HG03342 (cell line): ENCODE results near the gene BATF.

ENCODE experiments used
- ATAC-seq: cut with Tn5 transposase; IDR thresholded peaks from one replicate; pipeline ENCODE4 v1.9.1; 2021; ENCODE audit warnings: mild to moderate bottlenecking, moderate library complexity; ENCODE audit not compliant: unreplicated experiment

Gene BATF

DNA sequence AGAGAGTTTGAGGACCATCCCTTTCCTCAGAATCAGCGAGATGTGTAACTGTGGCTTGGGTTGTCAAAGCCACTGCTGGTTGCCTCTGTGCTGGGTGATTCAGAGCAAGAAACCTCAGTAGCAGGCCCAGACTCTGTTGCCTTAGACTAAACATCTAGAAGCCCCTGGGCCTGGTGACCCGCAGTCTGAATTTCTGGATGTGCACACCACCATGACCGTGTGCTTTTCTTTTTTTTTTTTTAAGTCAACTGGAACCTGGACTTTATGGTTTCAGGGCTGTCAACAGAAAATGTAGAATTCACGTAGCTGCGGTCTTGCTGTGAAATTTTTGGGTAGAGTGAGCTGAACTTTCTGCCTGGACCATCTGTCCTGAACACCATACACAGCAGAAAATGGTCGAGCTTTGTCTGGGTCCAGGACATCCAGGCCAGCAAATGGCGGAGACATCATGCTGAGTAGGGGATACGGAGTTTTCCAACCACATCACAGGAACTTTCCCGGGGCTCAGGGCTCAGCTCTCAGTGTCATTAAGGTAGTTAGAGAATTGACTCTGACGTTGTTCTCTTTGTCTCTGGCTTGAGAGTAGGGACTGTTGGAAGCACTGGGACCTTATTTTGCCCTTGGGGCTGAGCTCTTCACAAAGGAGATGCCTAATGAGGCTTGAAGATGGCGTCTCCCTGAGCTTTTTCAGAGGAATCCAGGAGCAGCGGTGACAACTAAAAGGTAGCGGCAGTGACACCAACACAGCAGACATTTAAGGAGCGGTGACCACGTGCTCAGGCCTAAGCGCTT, 23.0 kb upstream of the BATF start:
- ATAC-seq = peak; percentile 74

GRCh38 chr14:75501080-75501479, 21.2 kb upstream of the BATF start:
- ATAC-seq = no peak

GRCh38 chr14:75504411-75504810, 17.9 kb upstream of the BATF start:
- ATAC-seq = no peak

- no peak for ATAC-seq
Measured at GRCh38 chr14:75506930-75507329, 15.3 kb upstream of the BATF start.

GRCh38 chr14:75510547-75510946, 11.7 kb upstream of the BATF start:
- ATAC-seq = no peak

DNA sequence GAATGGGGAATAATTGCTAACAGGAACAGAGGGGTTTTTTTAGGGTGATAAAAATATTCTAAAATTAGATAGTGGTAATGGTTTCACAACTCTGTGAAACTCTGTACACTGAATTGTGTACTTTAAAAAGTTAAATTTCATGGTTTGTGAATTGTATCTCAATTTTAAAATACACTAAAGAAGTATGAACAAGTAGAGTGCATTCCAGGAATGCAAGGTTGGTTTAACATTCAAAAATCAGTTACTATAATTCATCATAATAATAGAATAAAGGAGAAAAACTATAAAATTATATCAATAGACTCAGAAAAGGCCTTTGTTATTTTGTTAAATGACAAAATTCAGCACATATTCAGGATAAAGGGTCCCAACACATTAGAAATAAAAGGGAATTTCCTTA, 11.1 kb upstream of the BATF start:
- no peak for ATAC-seq

DNA sequence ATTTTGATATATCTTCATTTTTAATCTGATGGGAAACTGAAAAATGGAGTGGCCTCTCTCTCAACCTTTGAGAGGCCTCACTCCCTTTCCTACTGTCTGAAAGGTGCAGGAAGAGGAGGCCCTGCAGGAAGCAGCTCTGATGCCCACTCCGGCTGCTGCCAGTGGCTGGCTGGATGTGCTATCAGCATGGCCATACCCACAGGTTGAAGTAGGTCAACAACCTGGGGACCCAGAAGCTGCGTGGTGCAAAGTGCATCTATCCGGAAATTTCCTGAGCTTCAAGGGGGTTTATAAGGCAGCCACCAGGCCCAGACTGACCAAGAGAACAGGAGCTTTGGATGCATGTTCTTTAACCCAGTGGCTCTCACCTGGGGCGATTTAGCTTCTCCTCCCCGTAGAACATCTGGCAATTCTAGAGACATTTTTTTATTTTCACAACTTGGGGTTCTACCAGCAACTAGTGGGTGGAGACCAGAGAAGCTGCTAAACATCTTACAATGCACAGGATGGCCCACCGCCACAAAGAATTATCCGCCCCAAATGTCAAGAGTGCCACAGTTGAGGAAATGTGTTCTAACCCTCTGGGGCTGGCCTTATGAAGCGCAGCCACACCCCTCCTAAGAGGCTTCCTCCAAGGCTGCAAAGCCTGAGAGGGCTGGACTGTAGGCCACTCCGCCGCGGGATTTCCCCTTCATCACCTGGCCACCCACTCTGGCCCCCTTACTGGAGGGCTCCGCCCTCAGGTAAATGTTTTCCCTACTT, 8.2 kb upstream of the BATF start:
- no peak for ATAC-seq

GRCh38 chr14:75514673-75515628, 7.3 kb upstream of the BATF start:
- no peak for ATAC-seq

DNA sequence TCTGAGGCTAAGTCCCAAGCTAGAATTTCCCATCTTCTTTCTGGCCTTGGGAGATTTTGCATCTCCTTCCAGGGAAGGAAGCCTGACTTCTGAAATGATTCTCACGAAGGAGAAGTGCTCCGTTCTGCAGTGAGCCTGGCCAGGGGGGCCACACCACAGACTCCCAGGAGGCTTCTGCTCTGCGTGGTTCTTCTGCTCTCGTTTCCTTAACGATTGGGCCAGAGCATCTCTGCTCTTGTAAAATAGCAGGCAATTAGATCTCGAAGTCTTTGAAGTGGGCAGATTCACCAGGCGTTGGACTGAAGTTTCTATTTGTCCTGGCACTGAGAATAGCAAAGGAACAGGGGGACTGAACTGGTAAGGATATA, 6.7 kb upstream of the BATF start:
- ATAC-seq = no peak

GRCh38 chr14:75518625-75519024, 3.6 kb upstream of the BATF start:
- ATAC-seq = no peak

DNA sequence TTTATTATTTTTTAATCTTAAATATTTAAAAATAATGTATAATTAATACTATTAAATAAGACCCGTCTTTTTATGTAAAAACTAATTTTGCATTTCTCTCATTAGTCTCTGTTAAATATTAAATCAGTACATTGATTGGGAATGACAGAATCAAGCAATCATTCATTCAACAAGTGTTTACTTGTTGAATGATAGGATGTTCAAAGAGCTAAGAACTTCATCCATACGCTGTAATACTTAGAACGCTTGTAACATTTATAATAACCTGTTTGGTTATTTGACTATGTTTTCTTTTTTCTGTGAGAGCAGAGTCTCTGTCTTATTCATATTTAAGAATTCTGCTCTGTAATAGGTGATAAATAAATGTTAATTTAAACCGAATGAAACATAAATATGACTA, 2.9 kb upstream of the BATF start:
- ATAC-seq = no peak

DNA sequence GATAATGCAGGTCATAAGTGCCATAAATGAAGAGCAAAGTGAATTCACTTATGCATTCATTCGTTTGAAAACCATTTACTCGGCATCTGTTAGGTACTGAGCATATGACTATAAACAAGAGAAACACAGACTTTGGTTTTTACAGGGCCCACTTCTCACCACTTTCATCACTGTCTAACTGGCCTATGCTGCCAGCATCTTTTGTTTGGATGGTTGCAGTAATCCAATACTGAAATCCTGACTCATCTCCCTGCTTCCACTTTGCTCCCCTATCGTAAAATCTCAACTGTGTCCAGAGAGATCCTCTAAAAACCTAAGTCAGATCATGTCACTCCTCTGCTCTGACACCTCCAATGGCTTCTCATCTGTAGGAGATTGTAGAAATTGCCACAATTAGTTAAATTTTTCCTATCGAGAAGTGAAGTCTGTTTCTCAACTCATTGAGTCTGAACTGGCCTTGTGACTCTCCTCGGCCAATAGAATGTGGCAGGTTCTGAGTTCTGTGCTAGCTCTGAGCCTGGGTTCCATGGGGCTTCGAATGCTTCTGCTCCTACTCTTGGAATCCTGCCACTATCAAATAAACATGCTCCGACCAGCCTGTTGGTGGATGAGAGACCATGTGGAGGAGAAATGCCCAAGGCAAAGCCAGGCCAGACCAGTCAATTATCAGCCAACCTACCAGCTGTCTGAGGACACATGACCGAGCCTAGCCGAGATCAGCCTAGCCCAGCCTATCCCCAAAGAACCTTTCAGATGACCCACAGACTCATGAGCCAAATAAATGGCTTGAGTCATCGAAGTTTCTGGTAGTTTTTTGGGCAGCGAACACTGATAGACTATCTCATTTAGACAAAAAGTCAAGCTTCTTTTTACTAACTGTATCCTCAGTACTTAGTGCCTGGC, 2.2 kb upstream of the BATF start:
- ATAC-seq = no peak

DNA sequence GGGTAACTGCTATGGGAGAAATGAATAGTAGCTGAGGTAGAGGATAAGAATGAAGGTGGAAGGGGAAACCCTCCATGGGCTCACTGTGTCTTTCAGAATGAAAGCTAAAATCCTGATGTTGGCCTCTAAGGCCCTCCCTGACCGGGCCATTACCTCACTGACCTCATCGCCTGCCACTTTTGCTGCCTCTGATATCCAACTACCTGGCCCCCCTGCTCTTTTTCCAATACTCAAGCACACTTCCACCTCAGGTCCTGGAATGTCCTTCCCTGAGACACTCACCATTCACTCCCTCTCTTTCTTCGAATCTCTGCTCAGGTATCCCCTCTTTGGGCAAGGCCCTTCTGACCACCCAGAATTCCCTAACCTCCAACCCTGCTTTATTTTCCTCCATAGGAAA, 1.4 kb upstream of the BATF start:
- no peak for ATAC-seq

DNA sequence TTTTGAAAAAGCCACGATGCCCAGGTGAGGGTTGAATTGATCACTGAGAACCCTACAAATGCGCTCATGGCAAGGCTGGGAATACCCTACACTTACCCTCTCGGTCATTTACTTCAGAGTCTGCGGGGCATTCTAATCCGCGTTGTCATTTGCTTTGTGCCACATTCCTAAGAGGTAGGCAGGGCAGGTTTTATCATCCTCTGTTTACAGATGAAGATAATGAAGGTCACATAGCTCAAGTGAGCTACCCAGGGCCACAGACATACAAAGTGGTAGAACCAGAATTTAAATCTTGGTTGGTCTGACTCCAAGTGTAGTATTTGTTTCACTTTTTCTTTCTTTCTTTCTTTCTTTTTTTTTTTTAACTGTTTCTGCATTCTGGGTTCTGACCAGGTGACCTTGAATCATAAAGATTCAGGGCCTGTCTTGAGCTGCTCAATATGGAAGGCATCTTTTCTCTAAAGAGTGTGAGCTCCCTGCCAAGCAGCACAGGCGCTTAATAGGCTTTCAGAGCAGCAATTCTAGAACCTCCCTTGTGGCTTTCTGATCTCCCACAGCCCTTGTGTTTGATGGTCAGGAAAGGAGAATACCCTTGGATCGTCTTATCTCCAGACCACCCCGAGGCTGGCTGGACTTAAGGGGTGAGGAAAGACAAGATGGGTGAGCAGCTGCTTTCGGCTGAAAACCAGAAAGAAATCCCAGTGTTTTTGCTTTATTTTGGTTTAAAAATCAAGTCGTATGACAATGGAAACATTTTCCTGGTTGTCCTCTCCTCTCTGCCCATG, 662 bp upstream of the BATF start:
- ATAC-seq = peak; percentile 19

GRCh38 chr14:75522983-75523318, 682 bp downstream of the BATF start:
- ATAC-seq = no peak

DNA sequence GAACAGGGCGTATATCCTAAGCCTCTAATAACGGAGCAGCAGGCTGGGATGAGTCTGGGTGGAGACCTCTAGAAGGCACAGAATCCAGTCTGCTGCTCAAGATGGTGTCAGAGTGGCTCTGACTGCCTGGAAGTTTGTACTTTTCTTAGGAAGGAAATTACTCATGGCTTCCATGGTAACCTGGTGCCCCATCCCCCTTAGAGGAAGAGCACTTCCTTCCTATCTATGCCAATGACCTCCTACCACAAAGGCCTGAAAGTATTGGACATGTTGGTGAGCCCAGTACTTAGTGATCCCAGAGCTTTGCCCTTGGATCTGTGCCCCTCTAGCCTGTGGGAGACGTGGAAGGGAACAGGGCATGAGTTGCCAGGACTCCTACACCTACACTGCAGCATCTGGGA, 1.5 kb downstream of the BATF start:
- ATAC-seq = no peak

- ATAC-seq = no peak
Measured at GRCh38 chr14:75525969-75526368, 3.7 kb downstream of the BATF start.

DNA sequence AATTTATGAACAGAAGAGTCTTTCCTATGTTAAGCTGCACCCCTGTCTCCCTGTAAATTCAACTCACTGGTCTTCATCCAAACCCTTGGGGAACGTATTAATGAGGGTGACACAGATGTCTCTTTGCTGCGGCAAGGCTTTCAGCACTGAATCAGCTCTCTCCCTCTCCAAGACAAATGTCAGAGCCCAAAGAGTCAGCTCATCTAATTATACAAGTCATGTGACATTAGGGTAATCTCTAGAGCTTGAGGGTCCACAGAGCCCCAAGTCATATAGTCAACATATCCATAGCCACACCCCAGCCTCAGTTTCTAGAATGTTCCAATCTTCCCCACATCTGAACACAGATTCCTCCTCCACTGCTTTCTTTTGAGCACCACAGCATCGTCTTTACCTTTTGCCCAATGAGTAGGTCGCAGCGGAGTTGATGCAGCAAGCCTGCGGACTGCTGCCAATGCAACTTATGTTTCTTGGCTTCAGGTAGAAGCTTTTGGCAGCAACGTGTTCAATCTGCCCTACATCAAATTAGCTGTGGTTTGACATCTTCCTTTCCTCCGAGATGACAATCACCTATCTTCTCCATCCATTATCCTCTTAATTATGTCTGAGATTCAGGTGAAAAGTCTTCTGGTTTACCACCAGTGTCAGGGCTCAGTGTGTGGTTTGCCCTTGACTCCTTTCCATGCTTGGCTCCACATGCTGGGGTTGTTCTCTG, 5.3 kb downstream of the BATF start:
- ATAC-seq = no peak

GRCh38 chr14:75531256-75531655, 9.0 kb downstream of the BATF start:
- ATAC-seq = no peak
